ENCODE measurements around the gene MEIS2.

Gene MEIS2

GRCh38 chr15:36953346-36953745 is 147.0 kb downstream of the MEIS2 start:
- Histone ChIP-seq H3K9me2 (ENCODE audit: low read depth, low read length) (no peaks in the 10 kb centered on the region), H3K27ac (ENCODE audit: low read depth, low read length, poor library complexity, severe bottlenecking) (no peak overlapping the region), H2AFZ (ENCODE audit: low read length) (no peak overlapping the region), H3K4me1 (ENCODE audit: insufficient read depth, low read length, severe bottlenecking) (no peaks in the 10 kb centered on the region), H3K9ac (ENCODE audit: low read length) (no peak overlapping the region), H3F3A (ENCODE audit: insufficient read depth, low read length) (no peaks in the 10 kb centered on the region), H3K27me3 (ENCODE audit: insufficient read depth, low read length) (no peaks in the 10 kb centered on the region), H3K9me3 (ENCODE audit: low read length) (no peaks in the 10 kb centered on the region), H3K36me3 (ENCODE audit: insufficient read depth, low read length) (peaks cover 19% of the 10 kb centered on the region; the same call in 1 of the 2 replicates), H3K79me2 (ENCODE audit: insufficient read depth, low read length) (no peaks in the 10 kb centered on the region), H4K20me1 (ENCODE audit: insufficient read depth, low read length) (no peaks in the 10 kb centered on the region), H3K4me2 (ENCODE audit: low read length) (no peak overlapping the region), H3K4me3 (ENCODE audit: low read depth, low read length, poor library complexity, severe bottlenecking) (no peak overlapping the region)
- TF ChIP-seq, protein P1, sequence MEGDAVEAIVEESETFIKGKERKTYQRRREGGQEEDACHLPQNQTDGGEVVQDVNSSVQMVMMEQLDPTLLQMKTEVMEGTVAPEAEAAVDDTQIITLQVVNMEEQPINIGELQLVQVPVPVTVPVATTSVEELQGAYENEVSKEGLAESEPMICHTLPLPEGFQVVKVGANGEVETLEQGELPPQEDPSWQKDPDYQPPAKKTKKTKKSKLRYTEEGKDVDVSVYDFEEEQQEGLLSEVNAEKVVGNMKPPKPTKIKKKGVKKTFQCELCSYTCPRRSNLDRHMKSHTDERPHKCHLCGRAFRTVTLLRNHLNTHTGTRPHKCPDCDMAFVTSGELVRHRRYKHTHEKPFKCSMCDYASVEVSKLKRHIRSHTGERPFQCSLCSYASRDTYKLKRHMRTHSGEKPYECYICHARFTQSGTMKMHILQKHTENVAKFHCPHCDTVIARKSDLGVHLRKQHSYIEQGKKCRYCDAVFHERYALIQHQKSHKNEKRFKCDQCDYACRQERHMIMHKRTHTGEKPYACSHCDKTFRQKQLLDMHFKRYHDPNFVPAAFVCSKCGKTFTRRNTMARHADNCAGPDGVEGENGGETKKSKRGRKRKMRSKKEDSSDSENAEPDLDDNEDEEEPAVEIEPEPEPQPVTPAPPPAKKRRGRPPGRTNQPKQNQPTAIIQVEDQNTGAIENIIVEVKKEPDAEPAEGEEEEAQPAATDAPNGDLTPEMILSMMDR (IDR thresholded peaks at IDR 0.05; ENCODE audit: low read length) = no peak
- no peak for TF ChIP-seq EZH2 (IDR thresholded peaks at IDR 0.05; ENCODE audit: borderline replicate concordance, low read length)

- Histone ChIP-seq H3K9me2 (ENCODE audit: low read depth, low read length) (no peaks in the 10 kb centered on the region), H3K36me3 (ENCODE audit: insufficient read depth, low read length) (peaks cover 34% of the 10 kb centered on the region; the same call in 1 of the 2 replicates), H3K4me2 (ENCODE audit: low read length) (no peak overlapping the region), H3K9me3 (ENCODE audit: low read length) (no peaks in the 10 kb centered on the region), H2AFZ (ENCODE audit: low read length) (no peak overlapping the region), H3K9ac (ENCODE audit: low read length) (no peak overlapping the region), H3K79me2 (ENCODE audit: insufficient read depth, low read length) (no peaks in the 10 kb centered on the region), H3K4me3 (ENCODE audit: low read depth, low read length, poor library complexity, severe bottlenecking) (no peak overlapping the region), H4K20me1 (ENCODE audit: insufficient read depth, low read length) (no peaks in the 10 kb centered on the region), H3K27ac (ENCODE audit: low read depth, low read length, poor library complexity, severe bottlenecking) (no peak overlapping the region), H3K27me3 (ENCODE audit: insufficient read depth, low read length) (no peaks in the 10 kb centered on the region), H3F3A (ENCODE audit: insufficient read depth, low read length) (no peaks in the 10 kb centered on the region), H3K4me1 (ENCODE audit: insufficient read depth, low read length, severe bottlenecking) (no peaks in the 10 kb centered on the region)
- no peak for TF ChIP-seq EZH2 (IDR thresholded peaks at IDR 0.05; ENCODE audit: borderline replicate concordance, low read length)
- TF ChIP-seq, protein P1 (IDR thresholded peaks at IDR 0.05; ENCODE audit: low read length) = no peak
Observed at GRCh38 chr15:36951731-36952247, 148.6 kb downstream of the MEIS2 start.

DNA sequence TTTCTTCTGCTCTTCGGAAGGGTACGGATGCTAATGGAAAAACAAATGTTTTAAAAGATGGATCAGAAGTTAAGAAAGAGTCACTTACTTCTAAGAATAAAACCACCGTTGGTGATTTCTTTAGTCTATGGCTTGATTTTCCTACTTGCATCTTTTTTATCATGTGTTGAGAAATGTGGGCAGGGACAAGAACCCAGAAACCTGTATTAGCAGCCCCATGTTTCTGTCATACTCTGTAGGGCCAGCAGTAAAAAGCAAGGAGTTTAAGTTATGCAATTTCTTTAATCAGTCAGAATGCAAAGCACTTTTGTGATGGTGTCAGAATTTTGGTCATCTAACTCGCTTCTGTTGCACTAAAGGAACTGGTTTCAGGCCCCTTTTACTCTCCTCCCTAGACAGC is 150.0 kb downstream of the MEIS2 start:
- Histone ChIP-seq H3K4me3 (ENCODE audit: low read depth, low read length, poor library complexity, severe bottlenecking) (no peak overlapping the region), H3K4me2 (ENCODE audit: low read length) (no peak overlapping the region), H2AFZ (ENCODE audit: low read length) (no peak overlapping the region), H3K79me2 (ENCODE audit: insufficient read depth, low read length) (no peaks in the 10 kb centered on the region), H3K9me3 (ENCODE audit: low read length) (no peaks in the 10 kb centered on the region), H3K27ac (ENCODE audit: low read depth, low read length, poor library complexity, severe bottlenecking) (no peak overlapping the region), H3K27me3 (ENCODE audit: insufficient read depth, low read length) (no peaks in the 10 kb centered on the region), H3K4me1 (ENCODE audit: insufficient read depth, low read length, severe bottlenecking) (no peaks in the 10 kb centered on the region), H3K9me2 (ENCODE audit: low read depth, low read length) (no peaks in the 10 kb centered on the region), H3K9ac (ENCODE audit: low read length) (no peak overlapping the region), H3K36me3 (ENCODE audit: insufficient read depth, low read length) (peaks cover 46% of the 10 kb centered on the region; the same call in 1 of the 2 replicates), H3F3A (ENCODE audit: insufficient read depth, low read length) (no peaks in the 10 kb centered on the region), H4K20me1 (ENCODE audit: insufficient read depth, low read length) (no peaks in the 10 kb centered on the region)
- no peak for TF ChIP-seq EZH2 (IDR thresholded peaks at IDR 0.05; ENCODE audit: borderline replicate concordance, low read length)
- TF ChIP-seq, protein P1 (IDR thresholded peaks at IDR 0.05; ENCODE audit: low read length) = no peak

All from OCI-LY1 (cell line).